ENCODE data around the gene PLAGL2. TPM values are rescaled to one million over a fixed set of nuclear protein-coding genes. Genes with fewer than 3 reads are reported as not detected.

PLAGL2 gene
- total and polyA plus RNA-seq, 4 donors = 1.3 to 7.2 (median 1.6) TPM

DNA sequence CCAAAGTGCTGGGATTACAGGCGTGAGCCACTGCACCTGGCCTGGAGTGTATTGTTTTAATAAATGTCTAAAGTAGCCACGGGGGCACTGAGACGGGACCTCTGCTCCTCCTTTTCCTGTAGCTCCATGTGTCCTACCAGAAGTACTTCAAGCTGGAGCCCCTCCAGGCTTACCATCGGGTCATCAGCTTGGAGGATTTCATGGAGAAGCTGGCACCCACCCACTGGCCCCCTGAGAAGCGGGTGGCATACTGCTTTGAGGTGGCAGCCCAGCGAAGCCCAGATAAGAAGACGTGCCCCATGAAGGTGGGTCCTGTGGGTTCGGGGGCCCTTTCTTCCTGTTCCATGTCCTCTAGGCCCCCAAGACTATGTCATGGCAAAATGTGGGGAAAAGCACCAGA lies 7.6 kb upstream of the PLAGL2 start:
- Histone ChIP-seq H3K27ac (ENCODE audit: low read depth in 1 of 2, low read length in 2 of 2) (peak overlapping the region in 1 of 2 donors; percentile 90), H3K9ac (ENCODE audit: low read depth in 1 of 2, low read length in 2 of 2) (peak overlapping the region in 1 of 2 donors; percentile 12), H3K27me3 (ENCODE audit: control insufficient read depth in 4 of 4, insufficient read depth in 4 of 4, low read length in 3 of 4) (no peaks in the 10 kb centered on the region), H3K36me3 (ENCODE audit: control insufficient read depth in 4 of 4, insufficient read depth in 3 of 4, low read depth in 1 of 4, low read length in 3 of 4) (peaks cover 0 to 15% (median 7%) of the 10 kb centered on the region in 4 donors), H3K4me3 (ENCODE audit: low read depth in 1 of 3, low read length in 3 of 3) (no peak overlapping the region), H3K4me1 (ENCODE audit: control insufficient read depth in 4 of 4, insufficient read depth in 4 of 4, low read length in 3 of 4) (peaks cover 14 to 66% (median 62%) of the 10 kb centered on the region in 4 donors), H3K9me3 (ENCODE audit: control insufficient read depth in 4 of 4, low read length in 3 of 4) (no peaks in the 10 kb centered on the region)
- TF ChIP-seq YY1 (IDR thresholded peaks at IDR 0.05) (no peak), SP1 (IDR thresholded peaks at IDR 0.05) (no peak), GABPA (IDR thresholded peaks at IDR 0.05 in 1 of 2, conservative IDR thresholded peaks at IDR 0.05 in 1 of 2) (no peak)
- TF ChIP-seq, protein P1, sequence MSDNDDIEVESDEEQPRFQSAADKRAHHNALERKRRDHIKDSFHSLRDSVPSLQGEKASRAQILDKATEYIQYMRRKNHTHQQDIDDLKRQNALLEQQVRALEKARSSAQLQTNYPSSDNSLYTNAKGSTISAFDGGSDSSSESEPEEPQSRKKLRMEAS (IDR thresholded peaks at IDR 0.05) = no peak
- no peak for DNase-seq (ENCODE audit: low spot score)
- 93% methylated on average over 8 of the region's 8 CpGs for WGBS

DNA sequence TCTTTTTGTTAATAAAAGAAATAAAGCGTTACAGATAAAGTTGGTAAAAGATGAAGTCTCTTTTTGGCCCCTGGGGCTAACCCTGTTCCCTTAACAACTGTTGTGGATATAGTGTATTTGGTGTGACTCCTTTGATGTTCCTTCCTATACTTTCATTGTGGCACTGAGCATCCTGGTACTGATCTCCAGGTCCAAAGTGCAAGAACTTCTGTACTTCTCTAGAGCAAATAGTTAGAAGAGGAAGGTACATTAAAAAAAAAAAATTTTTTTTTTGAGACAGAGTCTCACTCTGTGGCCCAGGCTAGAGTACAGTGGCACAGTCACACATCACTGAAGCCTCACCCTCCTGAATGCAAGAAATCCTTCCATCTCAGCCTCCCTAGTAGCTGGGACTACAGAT lies 6.3 kb upstream of the PLAGL2 start:
- no peak overlapping the region for H3K4me3 ChIP-seq (ENCODE audit: low read depth in 1 of 3, low read length in 3 of 3)
- no peak overlapping the region for H3K27ac ChIP-seq (ENCODE audit: low read depth in 1 of 2, low read length in 2 of 2)
- no peak for DNase-seq (ENCODE audit: low spot score)
- no peak overlapping the region for H3K9ac ChIP-seq (ENCODE audit: low read depth in 1 of 2, low read length in 2 of 2)
- peak; percentile 17 to 42 for TF ChIP-seq HNF4A (conservative IDR thresholded peaks at IDR 0.05)
- TF ChIP-seq NR2F2 (IDR thresholded peaks at IDR 0.05) = no peak
- TF ChIP-seq, protein P1 (IDR thresholded peaks at IDR 0.05) = no peak
- H3K9me3 ChIP-seq (ENCODE audit: control insufficient read depth in 4 of 4, low read length in 3 of 4) = no peaks in the 10 kb centered on the region
- WGBS = 87% methylated on average over 1 of the region's 1 CpG
- no peaks in the 10 kb centered on the region for H3K27me3 ChIP-seq (ENCODE audit: control insufficient read depth in 4 of 4, insufficient read depth in 4 of 4, low read length in 3 of 4)
- H3K36me3 ChIP-seq (ENCODE audit: control insufficient read depth in 4 of 4, insufficient read depth in 3 of 4, low read depth in 1 of 4, low read length in 3 of 4) = peaks cover 0 to 19% (median 6%) of the 10 kb centered on the region in 4 donors
- H3K4me1 ChIP-seq (ENCODE audit: control insufficient read depth in 4 of 4, insufficient read depth in 4 of 4, low read length in 3 of 4) = peaks cover 14 to 74% (median 71%) of the 10 kb centered on the region in 4 donors

DNA sequence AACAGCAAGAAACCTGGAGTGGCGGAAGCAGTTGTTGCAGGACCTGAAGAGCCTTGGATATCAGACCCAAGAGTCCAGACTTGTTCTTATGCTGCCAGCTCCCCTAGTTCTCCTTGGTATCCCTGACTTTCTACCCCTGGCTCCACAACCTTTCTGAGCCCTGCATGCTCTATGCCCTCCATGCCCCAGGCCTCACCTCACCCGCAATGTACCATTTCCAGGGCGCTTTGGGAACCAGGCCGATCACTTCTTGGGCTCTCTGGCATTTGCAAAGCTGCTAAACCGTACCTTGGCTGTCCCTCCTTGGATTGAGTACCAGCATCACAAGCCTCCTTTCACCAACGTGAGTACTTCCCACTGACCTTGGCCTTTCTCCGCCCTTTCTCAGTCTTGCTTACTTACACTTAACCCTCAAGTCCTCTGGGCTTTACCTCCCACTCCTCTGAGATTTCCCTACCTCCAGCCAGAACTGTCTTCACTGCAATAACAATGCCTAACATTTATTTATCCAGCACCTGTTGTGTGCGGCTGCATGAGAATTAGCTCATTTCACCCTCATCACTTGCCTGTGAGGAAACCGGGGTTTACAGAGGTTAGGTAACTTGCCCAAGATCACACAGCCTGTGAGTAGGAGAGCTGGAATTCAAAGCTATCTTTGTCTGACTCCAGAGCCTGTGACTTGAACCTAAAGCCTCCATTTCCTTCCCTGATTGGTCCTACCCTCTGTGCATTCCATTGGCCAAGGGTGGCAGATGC lies 2.5 kb upstream of the PLAGL2 start:
- Histone ChIP-seq H3K27me3 (ENCODE audit: control insufficient read depth in 4 of 4, insufficient read depth in 4 of 4, low read length in 3 of 4) (no peaks in the 10 kb centered on the region), H3K27ac (ENCODE audit: low read depth in 1 of 2, low read length in 2 of 2) (peak overlapping the region; percentile 85 to 96), H3K9me3 (ENCODE audit: control insufficient read depth in 4 of 4, low read length in 3 of 4) (no peaks in the 10 kb centered on the region), H3K4me3 (ENCODE audit: low read depth in 1 of 3, low read length in 3 of 3) (no peak overlapping the region), H3K36me3 (ENCODE audit: control insufficient read depth in 4 of 4, insufficient read depth in 3 of 4, low read depth in 1 of 4, low read length in 3 of 4) (peaks cover 0 to 13% (median 3%) of the 10 kb centered on the region in 4 donors), H3K9ac (ENCODE audit: low read depth in 1 of 2, low read length in 2 of 2) (peak overlapping the region in 1 of 2 donors; percentile 29), H3K4me1 (ENCODE audit: control insufficient read depth in 4 of 4, insufficient read depth in 4 of 4, low read length in 3 of 4) (peaks cover 6 to 67% (median 61%) of the 10 kb centered on the region in 4 donors)
- TF ChIP-seq, protein P2, sequence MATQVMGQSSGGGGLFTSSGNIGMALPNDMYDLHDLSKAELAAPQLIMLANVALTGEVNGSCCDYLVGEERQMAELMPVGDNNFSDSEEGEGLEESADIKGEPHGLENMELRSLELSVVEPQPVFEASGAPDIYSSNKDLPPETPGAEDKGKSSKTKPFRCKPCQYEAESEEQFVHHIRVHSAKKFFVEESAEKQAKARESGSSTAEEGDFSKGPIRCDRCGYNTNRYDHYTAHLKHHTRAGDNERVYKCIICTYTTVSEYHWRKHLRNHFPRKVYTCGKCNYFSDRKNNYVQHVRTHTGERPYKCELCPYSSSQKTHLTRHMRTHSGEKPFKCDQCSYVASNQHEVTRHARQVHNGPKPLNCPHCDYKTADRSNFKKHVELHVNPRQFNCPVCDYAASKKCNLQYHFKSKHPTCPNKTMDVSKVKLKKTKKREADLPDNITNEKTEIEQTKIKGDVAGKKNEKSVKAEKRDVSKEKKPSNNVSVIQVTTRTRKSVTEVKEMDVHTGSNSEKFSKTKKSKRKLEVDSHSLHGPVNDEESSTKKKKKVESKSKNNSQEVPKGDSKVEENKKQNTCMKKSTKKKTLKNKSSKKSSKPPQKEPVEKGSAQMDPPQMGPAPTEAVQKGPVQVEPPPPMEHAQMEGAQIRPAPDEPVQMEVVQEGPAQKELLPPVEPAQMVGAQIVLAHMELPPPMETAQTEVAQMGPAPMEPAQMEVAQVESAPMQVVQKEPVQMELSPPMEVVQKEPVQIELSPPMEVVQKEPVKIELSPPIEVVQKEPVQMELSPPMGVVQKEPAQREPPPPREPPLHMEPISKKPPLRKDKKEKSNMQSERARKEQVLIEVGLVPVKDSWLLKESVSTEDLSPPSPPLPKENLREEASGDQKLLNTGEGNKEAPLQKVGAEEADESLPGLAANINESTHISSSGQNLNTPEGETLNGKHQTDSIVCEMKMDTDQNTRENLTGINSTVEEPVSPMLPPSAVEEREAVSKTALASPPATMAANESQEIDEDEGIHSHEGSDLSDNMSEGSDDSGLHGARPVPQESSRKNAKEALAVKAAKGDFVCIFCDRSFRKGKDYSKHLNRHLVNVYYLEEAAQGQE (IDR thresholded peaks at IDR 0.05) = no peak
- peak in 1 of 2 donors; percentile 3 for TF ChIP-seq RXRA (IDR thresholded peaks at IDR 0.05)
- DNase-seq (ENCODE audit: low spot score) = no peak
- WGBS = 73% methylated on average over 9 of the region's 9 CpGs
